Kidney glomerular epithelial cell (primary cell): ENCODE measurements around the gene RFPL3.
"Not testable (repeated sequence)": the region's sequence is repeated elsewhere in the genome, so short reads cannot be mapped to it uniquely, and the experiment has no call there.

Source experiments
- DNase-seq: peaks from one replicate; lab custom pipeline; 2025; lab: John Stamatoyannopoulos, UW

RFPL3 gene

DNA sequence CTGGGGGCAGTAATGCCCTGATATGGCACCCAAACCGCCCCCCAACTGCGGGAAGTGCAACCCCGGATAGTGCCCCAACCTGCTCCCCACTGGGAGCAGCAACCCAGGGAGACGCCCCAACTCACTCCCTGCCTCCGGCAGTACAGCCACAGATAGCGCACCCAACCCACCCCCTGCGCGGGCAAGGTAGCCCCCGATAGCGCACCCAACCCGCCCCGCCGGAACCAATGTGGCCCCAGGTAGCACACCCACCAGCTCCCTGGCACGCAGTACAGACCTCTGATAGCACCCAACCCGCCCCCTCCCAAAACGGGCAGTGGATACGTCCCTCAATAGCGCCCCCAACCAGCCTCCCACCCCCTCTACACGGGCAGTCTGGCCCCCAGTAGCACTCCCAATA is 3.8 kb upstream of the RFPL3 start:
- no peak for DNase-seq

- DNase-seq = peak; percentile 25
Observed at GRCh38 chr22:32354360-32355351, 3.0 kb upstream of the RFPL3 start.

DNA sequence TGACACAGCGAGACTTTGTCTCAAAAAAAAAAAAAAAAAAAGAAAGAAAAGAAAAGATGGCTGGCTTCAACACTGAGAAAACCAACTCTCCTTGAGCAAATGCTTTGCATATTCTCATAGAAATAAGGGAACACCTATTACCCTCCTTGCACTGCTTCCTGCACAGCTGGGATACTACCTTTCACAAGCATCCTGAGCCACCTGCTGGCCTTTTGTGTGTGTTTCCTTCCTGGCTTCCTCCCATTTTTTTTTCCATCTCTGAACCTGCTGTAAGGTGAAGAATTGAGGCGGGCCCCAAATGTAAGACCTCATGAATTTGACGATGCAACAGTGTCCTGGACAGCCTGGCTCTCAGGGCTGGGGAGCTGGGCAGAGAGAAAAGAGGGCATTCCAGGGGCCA is 1.9 kb upstream of the RFPL3 start:
- no peak for DNase-seq

- DNase-seq = not testable (repeated sequence)
Observed at GRCh38 chr22:32360096-32360495, 2.4 kb downstream of the RFPL3 start.

DNA sequence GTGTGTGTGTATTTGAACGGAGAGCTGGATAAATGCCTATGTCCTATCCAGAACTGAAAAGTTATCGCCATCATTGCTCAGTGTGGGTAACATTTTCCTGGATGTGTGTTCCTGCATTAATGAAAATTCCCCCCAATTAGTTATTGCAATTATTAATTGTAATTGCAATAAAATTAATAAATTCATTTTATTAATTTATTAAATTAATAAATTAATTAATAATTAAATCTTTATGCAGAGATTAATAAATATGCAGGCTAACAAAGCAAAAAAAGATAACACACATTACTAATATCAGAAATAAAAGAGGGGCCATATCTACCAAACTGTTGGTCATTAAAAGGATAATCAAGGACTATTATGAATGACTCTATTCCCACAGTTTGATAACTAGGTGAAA is 3.6 kb downstream of the RFPL3 start:
- DNase-seq = no peak

DNA sequence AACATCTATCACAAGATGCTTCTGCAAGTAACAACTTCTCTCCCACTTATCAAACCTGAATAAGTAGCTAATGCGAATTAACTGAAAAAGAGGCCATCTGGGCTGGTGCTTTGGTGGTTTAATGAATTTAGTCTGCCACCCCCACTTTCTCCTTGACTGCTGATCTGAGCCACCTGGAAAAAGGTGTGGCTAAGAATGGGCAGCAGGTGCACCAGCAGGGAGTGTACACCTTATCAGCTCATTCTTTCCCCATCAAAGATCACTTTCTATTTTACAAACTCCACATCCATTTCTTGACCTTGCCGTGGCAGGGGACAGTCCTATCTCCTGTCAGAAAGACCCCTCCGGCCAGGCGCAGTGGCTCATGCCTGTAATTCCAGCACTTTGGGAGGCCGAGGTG is 6.5 kb downstream of the RFPL3 start:
- DNase-seq = no peak

DNA sequence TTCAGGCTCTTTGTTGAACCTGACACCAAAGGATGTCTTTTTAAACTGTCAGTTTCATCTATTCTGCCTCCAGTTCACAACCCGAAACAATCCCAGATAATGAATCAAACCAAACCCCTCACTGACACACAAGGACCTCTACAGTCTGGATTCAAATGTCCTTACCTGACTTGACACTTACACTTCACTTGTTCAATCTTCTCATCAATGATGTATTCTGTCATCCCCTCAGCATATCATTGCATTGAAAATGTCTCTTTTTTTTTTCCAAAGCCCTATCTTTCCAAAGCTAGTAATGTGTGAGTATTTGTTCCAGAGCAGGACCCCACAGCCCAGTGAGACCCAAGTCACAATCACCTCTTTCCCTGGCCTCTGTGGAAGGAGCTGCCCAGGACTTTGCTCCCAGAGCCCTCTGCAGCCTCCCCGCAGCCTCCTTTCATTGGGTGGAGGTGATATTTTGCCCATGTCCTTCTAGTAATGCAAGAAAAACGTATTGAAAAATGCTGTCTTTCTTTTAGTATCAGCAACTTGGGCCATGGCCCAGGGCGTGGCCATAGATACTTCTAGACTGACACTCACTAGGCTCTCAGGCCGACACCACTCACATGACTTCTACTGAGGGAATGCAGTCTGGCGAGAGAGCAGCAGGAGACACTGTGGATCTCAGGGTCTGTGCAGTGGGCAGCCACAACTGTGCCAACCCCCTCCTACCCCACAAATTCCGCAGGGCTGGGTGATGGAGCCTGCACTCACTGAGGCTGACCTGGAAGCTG is 18.2 kb downstream of the RFPL3 start:
- no peak for DNase-seq

DNA sequence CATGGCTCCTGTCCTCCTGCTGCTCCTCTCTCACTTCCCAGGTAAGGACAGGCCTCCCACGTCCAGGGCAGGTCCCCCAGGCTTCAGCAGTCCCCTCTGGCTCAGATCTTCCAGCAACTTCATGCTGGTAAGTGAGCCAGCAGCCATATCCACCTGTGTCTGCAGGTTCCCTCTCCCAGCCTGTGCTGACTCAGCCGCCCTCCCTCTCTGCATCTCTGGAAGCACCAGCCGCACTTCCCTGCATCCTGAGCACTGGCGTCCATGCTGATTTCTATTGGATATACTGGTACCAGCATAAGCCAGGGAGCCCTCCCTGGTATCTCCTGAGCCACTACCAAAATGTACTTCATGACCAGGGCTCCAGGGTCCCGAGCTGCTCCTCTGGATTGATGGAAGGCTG is 19.0 kb downstream of the RFPL3 start:
- no peak for DNase-seq

GRCh38 chr22:32378707-32379272 is 21.1 kb downstream of the RFPL3 start:
- peak; percentile 37 for DNase-seq

GRCh38 chr22:32380991-32381390 is 23.3 kb downstream of the RFPL3 start:
- DNase-seq = no peak

DNA sequence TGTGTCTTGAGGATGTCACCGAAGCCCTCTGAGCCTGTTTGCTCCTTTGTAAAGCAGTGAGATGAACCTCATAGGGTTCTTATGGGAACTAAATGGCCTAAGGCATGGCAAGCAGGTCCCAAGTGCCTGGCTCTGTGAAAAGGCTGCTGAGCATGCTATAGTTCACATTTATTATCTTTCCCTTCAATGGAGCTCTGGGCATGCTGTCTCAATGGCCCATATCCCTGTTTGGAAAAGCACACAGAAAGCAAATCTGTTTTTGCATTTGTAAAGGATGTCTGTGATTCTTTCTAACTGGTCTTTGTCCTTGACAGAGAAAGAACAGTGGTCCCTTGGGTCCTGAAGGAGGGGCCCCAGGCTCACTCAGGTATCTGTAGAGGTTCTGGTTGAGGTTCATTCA is 28.0 kb downstream of the RFPL3 start:
- no peak for DNase-seq

GRCh38 chr22:32389685-32390084 is 32.0 kb downstream of the RFPL3 start:
- no peak for DNase-seq

DNA sequence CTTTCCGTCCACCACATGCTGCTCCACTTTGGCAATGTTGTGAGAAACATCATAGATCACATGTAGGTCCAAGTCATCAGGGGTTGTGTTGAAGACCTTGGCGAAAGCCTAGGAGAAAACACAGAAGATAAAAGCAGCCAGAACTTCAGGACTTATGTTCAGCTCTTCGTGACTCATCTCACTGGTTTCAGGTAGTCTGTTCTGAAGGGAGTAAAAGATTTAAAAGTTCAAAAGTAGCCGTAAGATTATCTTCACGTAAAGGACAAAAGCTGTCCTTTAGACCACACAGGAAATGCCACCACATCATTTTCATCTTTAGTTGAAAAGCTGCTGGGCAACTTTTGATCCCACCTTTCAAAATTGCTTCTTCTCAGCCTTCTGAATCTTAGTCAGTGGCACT is 37.4 kb downstream of the RFPL3 start:
- no peak for DNase-seq

- DNase-seq = no peak
Observed at GRCh38 chr22:32396255-32396654, 38.6 kb downstream of the RFPL3 start.

- no peak for DNase-seq
Observed at GRCh38 chr22:32396746-32397145, 39.1 kb downstream of the RFPL3 start.

DNA sequence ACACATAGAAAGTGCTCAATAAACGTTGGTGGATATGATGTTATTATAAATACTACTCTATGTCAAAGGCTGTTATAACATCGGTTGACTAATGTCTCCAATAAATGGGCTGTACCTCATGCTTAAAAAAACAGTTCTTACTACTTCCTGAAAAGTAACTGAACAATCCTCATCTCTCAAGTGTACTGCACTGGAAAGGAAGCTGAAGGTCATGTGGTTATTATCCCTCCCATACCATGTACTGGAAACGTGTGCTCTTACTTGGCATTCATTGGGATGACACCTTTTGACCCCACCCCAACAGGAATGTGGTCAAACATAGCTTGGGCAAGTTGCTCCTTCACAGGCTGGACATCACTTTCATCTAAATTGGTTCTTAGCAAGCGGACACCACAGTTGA is 43.8 kb downstream of the RFPL3 start:
- no peak for DNase-seq

GRCh38 chr22:32404021-32404420 is 46.4 kb downstream of the RFPL3 start:
- DNase-seq = no peak

DNA sequence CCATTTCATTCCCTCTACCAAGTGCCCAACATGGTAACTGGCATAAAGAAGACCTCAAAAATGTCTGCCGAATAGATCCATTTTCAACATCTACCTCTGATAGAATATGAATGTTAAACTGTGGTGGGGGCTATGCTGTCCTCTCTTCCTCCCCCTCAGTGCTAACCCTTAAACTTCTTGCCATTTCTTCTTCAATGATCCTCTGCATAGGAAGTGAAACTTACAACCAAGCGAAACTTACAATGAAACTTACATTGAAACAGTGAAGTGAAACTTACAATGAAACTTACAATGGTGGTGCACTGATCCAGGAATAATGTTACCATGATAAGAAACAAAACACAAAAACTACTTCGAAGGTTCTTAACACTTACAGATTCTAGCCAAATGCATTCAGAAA is 49.6 kb downstream of the RFPL3 start:
- DNase-seq = no peak

DNA sequence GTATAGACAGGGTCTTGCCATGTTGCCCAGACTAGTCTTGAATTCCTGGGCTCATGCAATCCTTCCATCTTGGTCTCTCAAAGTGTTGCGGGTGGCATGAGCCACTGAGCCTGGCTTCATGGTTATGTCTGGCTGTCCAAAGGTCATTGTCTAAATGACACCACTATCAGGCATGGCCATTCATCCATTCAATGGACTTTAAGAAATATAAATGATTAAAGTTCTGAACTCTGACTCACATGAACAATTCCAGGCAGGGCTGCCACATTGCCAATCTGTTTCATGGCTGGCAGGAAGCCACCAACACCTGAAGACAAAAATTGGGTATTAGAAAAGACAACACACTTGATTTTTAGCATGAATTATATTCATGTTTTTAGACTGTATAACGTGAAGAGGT is 50.3 kb downstream of the RFPL3 start:
- DNase-seq = no peak

GRCh38 chr22:32409977-32410376 is 52.3 kb downstream of the RFPL3 start:
- DNase-seq = no peak

GRCh38 chr22:32410459-32410858 is 52.8 kb downstream of the RFPL3 start:
- DNase-seq = no peak
